HG02623 (cell line): ENCODE results near the gene GMDS.

Experiments used
- ATAC-seq: cut with Tn5 transposase; IDR thresholded peaks from one replicate; pipeline ENCODE4 v1.9.1; 2021; ENCODE audit warnings: moderate library complexity; ENCODE audit not compliant: unreplicated experiment

GMDS gene

GRCh38 chr6:2104524-2104880 lies 140.9 kb downstream of the GMDS start:
- no peak for ATAC-seq

DNA sequence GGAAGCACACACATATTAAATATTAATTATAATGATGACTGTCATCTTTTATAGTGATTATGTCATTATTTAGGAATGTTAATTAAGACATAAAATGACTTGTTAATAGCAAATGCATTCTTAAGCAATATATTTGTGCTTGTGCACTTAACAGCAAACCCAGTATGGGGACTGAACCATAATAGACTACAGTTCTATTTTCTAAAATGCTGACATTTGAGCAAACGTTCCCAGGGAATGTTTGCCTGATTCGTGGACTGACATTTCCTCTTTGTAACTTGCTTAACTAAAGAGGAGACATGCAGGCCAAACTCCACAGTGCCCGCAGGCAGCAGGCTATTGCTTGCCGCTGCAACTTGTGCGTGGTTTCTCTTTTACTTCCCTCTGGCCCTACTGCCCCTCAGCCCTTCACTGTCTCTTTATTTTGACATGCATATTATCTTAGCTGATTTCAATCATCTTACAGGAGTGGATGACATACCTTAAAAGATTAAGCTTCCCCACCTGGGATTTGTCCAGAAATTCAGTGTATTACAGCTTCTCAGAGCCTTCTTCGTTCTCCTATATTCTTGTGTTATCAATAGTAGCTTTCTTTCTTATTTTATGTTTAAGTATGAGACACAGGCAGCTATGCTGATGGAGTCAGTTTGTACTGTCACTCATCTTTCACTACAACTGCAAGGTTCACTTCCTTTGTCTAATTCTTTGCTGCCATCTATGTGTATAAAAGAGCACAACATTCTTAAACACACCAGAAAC lies 141.5 kb downstream of the GMDS start:
- no peak for ATAC-seq

- ATAC-seq, result no peak
Measured at GRCh38 chr6:2102966-2103365, 142.4 kb downstream of the GMDS start.

DNA sequence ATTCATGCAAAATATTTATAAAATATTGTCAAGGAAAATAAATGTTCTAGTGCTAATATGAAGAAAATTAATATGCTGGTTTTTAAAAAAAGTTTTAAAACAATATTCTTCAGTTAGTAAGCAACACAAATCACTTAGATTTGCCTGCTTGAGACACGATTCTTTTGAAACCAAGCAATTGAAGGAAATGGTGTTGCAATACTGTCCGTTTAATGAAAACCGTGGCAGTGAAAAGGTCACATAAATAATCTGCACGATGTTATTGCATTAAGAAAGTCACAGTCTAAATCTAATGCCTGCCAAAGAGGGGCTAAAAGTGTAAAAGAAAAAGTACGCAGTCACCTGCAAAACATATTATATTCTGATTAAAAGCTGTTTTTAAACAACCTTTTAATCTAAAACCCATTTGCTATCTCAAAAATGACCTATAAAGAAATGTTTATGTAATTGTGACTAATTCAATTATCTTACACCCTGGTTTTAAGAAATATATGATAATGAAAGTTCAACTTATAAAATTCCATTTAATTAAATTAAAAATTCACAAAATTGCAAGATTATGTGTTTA lies 143.0 kb downstream of the GMDS start:
- ATAC-seq, result no peak

DNA sequence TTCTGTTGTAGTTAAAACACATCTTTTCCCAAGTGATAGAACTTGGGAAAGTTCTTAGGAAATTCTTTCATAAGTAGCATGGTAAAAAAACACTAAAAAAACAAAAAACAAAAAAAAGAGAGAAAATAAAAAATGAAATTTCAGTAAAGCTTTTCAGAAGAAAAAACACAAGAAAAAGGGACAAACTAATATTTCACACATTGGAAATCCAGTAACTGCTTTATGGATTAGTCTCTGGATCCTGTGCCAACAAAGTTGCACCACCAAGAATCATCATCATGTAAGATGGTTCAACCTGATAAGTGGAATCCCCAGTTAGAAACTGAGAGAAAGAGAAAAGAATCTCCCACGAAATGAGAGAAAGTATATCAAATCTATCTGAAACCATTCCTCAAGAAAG lies 144.2 kb downstream of the GMDS start:
- no peak for ATAC-seq

DNA sequence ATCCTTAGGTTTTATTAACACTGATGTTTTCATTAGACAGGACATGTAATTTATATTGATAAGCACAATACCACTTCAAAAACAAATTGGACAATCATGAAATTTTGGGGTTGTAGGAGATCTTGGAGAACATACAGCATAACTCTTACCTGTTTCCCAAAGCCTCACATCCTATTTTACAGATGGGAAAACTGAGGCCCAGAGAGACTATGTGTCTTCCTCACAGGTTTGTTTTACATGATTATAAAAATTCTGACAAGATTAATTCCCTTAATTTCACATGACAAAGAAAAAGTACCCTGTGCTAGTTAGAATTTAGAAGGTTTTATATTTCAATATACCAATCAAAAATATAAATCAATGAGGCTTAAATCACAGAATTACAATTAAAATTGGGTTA lies 145.5 kb downstream of the GMDS start:
- ATAC-seq, result no peak

DNA sequence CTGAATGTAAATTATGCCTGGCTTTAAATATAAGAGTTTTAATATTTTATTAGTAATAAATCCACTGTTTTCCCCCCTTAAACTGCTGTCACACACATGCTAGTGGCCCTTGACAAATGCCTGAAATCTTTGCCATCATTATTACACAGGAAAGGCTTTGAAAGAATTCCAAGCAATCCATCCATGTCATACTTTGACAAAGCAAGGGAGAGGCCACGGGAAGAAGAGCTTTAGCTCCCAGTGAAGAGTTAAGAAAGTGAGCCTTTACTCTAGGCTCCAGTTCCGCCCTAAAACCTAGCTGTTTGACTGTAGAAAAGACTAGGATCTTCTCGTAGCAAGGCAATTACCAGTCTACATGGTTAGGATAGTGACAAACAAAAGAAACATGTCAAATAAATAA lies 147.9 kb downstream of the GMDS start:
- no peak for ATAC-seq

GRCh38 chr6:2094642-2095041 lies 150.8 kb downstream of the GMDS start:
- ATAC-seq, result no peak

GRCh38 chr6:2086326-2086965 lies 159.0 kb downstream of the GMDS start:
- no peak for ATAC-seq

DNA sequence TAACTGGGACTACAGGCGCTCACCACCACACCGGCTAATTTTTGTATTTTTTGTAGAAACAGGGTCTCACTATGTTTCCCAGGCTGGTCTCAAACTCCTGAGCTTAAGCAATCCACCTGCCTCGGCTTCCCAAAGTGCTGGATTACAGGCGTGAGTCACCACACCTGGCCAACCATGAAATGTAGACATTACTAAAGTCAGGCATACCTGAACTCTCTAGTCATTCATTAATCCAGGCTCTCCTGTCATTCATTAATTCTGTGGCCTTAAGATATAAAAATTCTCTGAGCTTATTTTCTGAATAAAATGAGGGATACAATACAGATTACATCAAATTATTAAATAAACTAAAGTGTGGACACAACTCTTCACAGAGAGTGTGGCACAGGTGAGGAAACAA lies 159.7 kb downstream of the GMDS start:
- ATAC-seq, result no peak

DNA sequence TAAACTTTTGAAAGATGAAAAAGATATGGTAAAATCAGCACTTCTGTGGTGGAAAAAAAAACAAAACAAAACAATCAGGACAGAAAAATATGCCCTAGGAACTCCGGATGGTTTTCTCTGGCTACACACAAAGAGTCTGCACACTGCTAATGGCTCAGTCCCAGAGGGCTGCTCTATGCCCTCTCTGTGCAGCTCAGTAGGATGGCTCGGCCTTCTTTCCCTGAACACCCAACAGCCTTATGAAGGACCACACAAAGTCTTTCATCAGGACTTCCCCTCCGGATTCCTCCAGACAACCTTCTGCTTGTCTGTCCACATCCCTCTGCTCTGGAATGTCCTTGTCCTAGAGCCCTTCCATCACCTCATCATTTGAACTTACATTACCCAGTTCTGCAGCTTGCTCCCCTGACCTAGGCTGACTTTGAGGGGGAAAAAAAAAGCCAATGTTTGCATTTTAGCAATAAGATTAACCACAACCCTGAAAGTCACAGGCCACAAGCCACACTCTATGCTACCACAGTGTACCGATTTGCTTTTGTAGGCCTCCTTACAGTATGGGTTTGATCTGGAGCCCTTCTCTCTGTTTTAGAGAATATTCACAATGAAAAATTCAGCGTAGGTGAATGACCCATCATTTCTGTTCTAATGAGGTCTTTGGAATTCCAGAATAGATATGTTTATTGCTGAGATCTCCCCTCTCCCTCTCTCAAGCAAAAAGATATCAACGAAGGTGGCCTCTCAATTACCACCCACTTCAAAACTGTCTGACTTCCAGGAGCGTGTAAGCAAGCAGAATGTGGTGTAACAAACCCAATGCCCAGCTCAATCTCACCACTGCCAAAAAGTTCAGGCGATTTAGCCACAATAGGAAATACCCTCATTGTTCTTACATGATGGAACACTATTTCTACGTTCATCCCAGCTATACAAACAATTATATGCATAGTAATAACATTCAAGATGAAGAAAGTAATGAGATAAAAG lies 164.0 kb downstream of the GMDS start:
- ATAC-seq, result peak; percentile 85

DNA sequence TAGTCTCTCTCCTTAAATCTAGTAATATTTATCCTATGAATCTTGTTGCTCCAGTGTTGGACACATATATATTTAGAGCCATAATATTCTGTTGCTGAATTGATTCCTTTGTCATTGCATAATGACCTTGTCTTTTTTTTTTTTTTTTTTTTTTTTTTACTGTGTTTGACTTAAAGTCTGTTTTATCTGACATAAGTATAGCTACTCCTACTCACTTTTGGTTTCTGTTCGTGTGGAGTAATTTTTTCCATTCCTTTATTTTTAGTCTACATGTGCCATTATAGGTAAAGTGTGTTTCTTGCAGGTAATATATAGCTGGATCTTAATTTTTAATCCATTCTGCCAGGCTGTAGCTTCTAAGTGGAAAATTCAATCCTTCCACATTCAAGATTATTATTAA lies 166.5 kb downstream of the GMDS start:
- no peak for ATAC-seq

DNA sequence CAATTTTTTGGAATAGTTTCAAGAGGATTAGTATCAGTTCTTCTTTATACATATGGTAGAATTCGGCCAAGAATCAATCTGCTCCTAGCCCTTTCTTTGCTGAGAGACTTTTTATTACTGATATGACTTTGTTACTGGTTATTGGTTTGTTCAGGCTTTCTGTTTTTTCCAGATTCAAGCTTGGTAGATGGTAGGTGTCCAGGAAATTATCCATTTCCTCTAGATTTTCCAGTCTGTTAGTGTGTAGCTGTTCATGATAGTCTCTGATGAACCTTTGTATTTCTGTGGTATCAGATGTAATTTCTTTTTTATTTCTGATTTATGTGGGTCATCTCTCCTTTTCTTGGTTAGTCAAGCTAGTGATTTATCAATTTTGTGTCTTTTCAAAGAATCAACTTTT lies 167.6 kb downstream of the GMDS start:
- ATAC-seq, result no peak

- no peak for ATAC-seq
Measured at GRCh38 chr6:2073476-2073875, 171.9 kb downstream of the GMDS start.

GRCh38 chr6:2072453-2072852 lies 173.0 kb downstream of the GMDS start:
- ATAC-seq, result no peak

- ATAC-seq, result no peak
Measured at GRCh38 chr6:2063547-2063946, 181.9 kb downstream of the GMDS start.

GRCh38 chr6:2061880-2062279 lies 183.5 kb downstream of the GMDS start:
- no peak for ATAC-seq

GRCh38 chr6:2055911-2056310 lies 189.5 kb downstream of the GMDS start:
- ATAC-seq, result no peak

- no peak for ATAC-seq
Measured at GRCh38 chr6:2055143-2055542, 190.3 kb downstream of the GMDS start.

GRCh38 chr6:2054516-2055067 lies 190.8 kb downstream of the GMDS start:
- ATAC-seq, result no peak

DNA sequence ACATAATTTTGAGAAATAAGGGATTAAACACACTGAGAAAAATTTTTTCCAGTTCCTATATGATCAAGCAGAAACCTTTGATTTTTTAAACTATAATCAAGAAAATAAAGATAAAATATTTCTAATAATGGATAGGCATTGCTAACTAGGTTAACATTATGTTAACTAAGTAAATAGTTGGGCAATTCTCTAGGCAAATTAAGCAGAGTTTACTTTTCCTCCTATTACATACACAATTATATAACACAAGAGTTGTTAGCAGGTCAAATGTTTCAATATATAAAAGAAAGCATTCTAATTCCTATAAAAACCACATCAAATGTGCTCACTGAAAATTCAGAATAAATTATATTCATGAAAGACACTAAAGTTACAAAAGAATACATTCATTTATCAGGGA lies 191.7 kb downstream of the GMDS start:
- no peak for ATAC-seq
